GM19328 (cell line): ENCODE measurements around the gene ADIPOR2.
"Not testable (repeated sequence)": the region's sequence is repeated elsewhere in the genome, so short reads cannot be mapped to it uniquely, and the experiment has no call there.

Experiments used
- ATAC-seq: cut with Tn5 transposase; IDR thresholded peaks from one replicate; pipeline ENCODE4 v1.9.1; 2021; ENCODE audit warnings: mild to moderate bottlenecking, moderate library complexity; ENCODE audit not compliant: unreplicated experiment

ADIPOR2 gene

GRCh38 chr12:1731019-1731687, 40.3 kb downstream of the ADIPOR2 start:
- no peak for ATAC-seq

- not testable (repeated sequence) for ATAC-seq
These were observed 40.8 kb downstream of the ADIPOR2 start for GRCh38 chr12:1731688-1732078.

- ATAC-seq: no peak
These were observed 42.0 kb downstream of the ADIPOR2 start for GRCh38 chr12:1732914-1733313.

GRCh38 chr12:1733712-1734111, 42.8 kb downstream of the ADIPOR2 start:
- not testable (repeated sequence) for ATAC-seq

- ATAC-seq: no peak
These were observed 46.9 kb downstream of the ADIPOR2 start for GRCh38 chr12:1737652-1738286.

GRCh38 chr12:1738446-1738845, 47.6 kb downstream of the ADIPOR2 start:
- no peak for ATAC-seq

GRCh38 chr12:1739368-1739767, 48.5 kb downstream of the ADIPOR2 start:
- no peak for ATAC-seq

GRCh38 chr12:1740161-1740948, 49.5 kb downstream of the ADIPOR2 start:
- ATAC-seq: no peak

GRCh38 chr12:1741154-1741949, 50.5 kb downstream of the ADIPOR2 start:
- ATAC-seq: no peak

GRCh38 chr12:1744932-1745331, 54.1 kb downstream of the ADIPOR2 start:
- no peak for ATAC-seq

- ATAC-seq: no peak
These were observed 56.7 kb downstream of the ADIPOR2 start for GRCh38 chr12:1747609-1748008.

- no peak for ATAC-seq
These were observed 58.1 kb downstream of the ADIPOR2 start for GRCh38 chr12:1749019-1749418.

- no peak for ATAC-seq
These were observed 59.4 kb downstream of the ADIPOR2 start for GRCh38 chr12:1750300-1750699.

- ATAC-seq: no peak
These were observed 67.5 kb downstream of the ADIPOR2 start for GRCh38 chr12:1758376-1758775.

- no peak for ATAC-seq
These were observed 68.0 kb downstream of the ADIPOR2 start for GRCh38 chr12:1758887-1759286.

GRCh38 chr12:1760566-1761382, 69.9 kb downstream of the ADIPOR2 start:
- ATAC-seq: no peak

GRCh38 chr12:1761857-1762256, 71.0 kb downstream of the ADIPOR2 start:
- ATAC-seq: no peak

GRCh38 chr12:1763153-1763552, 72.3 kb downstream of the ADIPOR2 start:
- no peak for ATAC-seq

- no peak for ATAC-seq
These were observed 75.2 kb downstream of the ADIPOR2 start for GRCh38 chr12:1766110-1766509.

- no peak for ATAC-seq
These were observed 76.7 kb downstream of the ADIPOR2 start for GRCh38 chr12:1767407-1768090.
